ENCODE measurements around the gene PLEKHM1.

PLEKHM1 gene

DNA sequence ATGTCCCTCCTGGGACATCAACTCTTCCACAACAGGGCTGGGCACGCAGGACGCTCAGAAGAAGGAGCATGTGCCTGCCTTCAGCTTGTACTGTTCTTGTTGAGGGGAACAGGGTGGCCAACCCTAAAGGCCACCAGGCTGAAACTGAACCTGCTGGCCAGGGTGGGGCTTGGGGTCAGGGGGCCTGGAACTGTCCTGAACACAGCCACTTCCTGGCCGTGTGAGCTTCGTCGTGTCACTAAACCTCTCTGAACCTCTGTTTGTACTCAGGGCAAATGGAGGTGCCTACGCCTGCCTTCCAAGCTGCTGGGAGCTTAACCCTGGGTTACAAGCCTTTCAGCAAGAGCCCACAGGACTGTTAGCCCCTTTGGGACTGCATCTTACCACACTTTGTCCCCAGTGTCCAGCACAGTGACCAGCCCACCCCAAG, 64.5 kb downstream of the PLEKHM1 start:
- DNase-seq, result no peak

- no peak for DNase-seq
Measured at GRCh38 chr17:45425125-45425983, 65.2 kb downstream of the PLEKHM1 start.

- DNase-seq, result no peak
Measured at GRCh38 chr17:45424769-45425124, 65.8 kb downstream of the PLEKHM1 start.

GRCh38 chr17:45423975-45424335, 66.6 kb downstream of the PLEKHM1 start:
- DNase-seq, result no peak

GRCh38 chr17:45423304-45423974, 67.1 kb downstream of the PLEKHM1 start:
- DNase-seq, result no peak

GRCh38 chr17:45414990-45415881, 75.3 kb downstream of the PLEKHM1 start:
- no peak for DNase-seq

- no peak for DNase-seq
Measured at GRCh38 chr17:45413498-45413923, 77.0 kb downstream of the PLEKHM1 start.

GRCh38 chr17:45411348-45412105, 79.0 kb downstream of the PLEKHM1 start:
- no peak for DNase-seq

DNA sequence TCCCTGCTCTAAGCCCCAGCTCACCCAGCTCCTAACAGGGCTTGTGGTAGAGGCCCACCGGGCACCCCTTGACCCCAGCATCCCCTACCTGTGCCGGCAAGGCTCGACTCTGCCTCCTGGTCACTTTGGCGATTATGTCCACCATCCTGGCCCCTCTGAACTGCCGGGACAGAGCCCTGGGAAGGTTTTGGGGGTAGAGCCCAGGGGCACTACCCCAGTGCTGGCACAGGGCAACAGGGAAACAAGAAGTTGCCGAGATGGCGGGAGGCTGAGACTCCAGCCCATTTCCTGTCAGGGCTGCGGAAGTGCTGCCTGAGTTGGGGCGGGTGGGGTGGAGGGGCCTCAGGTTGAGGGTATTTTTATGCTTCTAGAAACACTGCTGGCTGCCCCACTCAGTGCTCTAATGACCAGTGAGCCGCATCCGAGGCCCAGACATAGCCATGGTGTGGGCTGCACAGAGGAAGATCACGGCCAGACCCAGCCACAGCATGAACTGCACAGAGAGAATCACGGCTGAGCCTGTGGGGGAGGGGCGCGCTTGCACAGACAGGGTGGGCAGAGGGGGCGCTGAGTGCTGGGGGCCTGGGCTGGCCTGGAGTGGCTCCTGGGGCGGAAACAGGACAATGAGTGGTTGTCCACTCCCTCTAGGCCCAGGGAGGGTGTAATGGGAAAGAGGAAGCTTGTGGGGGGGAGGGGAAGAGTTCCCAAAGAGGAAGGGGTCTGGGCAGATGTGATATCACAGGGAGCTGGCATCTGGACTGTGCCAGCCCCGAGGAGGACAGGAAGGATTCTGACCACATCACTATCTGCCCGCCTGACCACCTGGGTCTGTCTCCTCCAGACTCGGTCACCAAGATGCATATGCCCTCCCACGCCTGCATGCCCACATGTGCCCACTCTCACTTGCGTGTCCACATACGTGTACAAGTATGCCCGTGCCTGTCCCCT, 80.1 kb downstream of the PLEKHM1 start:
- DNase-seq, result no peak

DNA sequence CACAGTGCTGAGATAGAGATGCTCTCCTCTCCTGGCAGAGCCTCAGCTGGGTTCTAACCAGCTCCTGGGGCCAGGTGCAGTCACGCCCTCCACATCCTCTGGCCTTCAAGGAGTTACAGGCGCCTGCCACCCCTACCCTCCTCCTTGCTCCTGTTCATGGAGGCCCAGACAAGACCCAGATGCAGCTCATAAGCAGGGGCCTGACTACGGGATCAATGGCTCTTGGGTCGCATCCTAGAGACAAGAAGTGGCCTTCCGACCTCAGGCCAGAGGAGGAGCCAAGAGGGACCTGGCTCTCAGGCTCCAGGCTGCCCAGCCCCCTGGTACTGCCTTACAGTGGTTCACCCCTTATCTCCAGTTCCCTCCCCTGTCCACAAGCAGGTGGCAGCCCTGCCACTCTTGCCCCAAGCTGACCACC, 80.9 kb downstream of the PLEKHM1 start:
- no peak for DNase-seq

DNA sequence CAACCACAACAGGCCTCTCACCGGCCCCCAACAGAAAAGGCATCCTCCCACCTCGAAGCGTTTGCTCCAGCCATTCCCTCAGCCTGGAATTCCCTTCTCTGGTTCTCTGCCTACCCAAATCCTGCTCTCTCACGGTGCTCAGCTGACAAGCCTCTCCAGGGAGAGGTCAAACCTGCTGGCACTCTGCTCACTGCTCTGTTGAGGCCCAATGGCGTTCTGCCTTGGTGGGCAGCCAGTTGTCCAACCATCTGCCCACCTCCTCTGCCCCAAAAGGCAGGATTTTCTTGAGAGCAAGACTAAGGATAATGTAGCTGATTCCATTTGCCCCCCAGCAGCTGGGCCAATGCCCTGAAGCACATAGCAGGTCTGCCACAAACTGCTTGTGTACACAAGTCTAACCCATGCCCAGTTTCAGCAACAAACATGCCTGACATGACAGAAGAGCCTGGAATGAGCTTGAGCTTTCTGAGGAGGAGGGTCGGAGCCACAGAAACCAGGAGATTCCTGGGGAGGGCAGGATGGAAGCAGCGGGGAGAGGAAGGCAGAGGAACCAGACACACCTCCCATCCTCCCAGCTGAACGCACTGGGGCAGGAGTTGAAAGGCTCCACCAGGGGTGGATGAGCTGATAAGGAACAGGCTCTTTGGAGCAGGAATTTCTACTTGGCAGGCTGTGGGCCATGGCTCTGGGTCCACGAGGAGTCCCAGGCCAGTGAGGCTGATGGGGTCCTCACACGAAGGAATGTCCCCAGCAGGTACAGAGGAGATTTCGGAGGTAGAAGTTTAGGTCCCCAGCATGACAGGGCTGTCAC, 81.7 kb downstream of the PLEKHM1 start:
- DNase-seq, result no peak

GRCh38 chr17:45406107-45406506, 84.4 kb downstream of the PLEKHM1 start:
- no peak for DNase-seq

DNA sequence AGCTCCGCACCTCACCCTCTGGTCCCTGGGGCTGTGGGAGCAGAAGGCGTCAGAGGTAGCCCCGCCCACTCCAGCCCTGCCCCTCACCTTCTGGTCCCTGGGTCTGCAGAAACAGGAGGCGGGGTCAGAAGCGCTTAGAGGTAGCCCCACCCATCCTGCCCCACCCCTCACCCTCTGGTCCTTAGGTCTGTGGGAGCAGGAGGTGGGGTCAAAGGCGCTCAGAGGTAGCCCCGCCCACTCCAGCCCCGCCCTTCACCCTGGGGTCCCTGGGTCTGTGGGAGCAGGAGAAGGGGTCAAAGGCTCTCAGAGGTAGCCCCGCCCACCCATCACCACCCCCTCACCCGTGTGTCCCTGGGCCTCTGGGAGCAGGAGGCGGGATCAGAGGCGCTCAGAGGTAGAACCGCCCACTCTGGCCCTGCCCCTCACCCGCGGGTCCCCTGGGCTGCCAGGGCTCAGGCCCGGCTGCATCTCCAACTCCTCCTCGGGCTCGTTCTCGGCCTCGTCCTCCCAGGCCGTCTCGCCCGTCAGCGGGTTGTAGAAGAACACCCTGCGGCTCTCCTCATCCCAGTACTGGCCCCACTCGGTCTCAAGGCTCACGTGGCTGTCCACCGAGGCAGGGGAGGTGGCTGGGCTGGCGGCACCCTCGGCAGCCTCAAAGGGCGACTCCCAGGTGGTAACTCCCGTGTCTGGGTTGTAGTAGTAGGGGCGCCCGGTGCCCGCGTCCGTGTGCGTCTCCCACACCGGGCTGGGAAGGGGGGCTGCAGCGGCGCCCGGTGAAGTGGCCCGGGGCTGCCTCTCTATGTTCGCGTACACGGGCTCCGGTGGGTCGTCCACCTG, 85.1 kb downstream of the PLEKHM1 start:
- DNase-seq, result no peak

- DNase-seq, result no peak
Measured at GRCh38 chr17:45404870-45405249, 85.7 kb downstream of the PLEKHM1 start.

GRCh38 chr17:45403906-45404490, 86.5 kb downstream of the PLEKHM1 start:
- no peak for DNase-seq

DNA sequence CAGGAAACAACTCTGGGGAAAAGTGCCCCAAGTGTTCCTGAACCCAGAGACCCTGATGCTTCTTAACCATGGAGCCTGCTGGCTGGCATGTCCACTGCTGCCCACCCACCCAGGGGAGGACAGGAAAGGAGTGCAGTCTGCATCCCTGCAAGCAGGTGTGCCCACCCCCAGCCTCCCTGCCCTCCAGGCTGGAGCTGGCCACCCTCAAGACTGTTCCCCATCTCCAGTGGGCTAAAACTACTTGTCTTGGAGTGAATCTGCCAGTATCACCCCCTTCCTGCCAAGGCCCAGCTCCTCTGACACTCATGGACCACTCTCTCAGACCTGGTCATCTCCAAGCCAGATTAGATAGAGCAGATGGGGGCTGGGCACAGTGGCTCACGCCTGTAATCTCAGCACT, 87.6 kb downstream of the PLEKHM1 start:
- DNase-seq, result no peak

DNA sequence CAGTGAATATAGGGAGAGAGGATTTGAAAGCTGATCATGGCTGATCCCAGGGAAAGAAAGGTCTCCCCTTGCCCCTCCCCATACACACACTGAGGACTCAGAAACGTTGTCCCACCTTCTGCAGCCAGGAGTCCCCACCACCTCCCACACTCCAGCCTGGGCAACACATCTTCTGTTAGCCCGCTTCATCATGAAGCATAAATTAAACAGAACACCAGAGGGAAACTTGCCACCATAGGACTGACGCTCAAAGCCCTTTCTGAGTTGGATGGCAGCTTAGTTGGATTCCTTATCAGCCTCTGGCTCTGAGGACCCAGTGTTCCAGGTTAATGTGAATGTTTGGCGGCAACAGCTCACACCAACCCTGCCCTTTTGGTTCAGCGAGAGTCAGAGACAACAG, 91.7 kb downstream of the PLEKHM1 start:
- DNase-seq, result no peak

GRCh38 chr17:45397796-45398195, 92.7 kb downstream of the PLEKHM1 start:
- no peak for DNase-seq
